GM23338 (cell line): ENCODE data around the gene MRAS. TPM values are rescaled to one million over a fixed set of nuclear protein-coding genes. Genes with fewer than 3 reads are reported as not detected.

Experiments used
- ATAC-seq: fragments of 200-7000 bp; cut with Tn5 transposase; 3 replicates; pipeline ENCODE4 v1.9.1; 2020
- DNase-seq: peaks from one replicate; pipeline ENCODE4 v3.0.0-alpha.2; 2015; ENCODE audit warnings: low spot score
- H2AFZ ChIP-seq: fragments of 200-600 bp; sonication (generic); 2 replicates; pipeline ENCODE4 v1.8.0; 2016; ENCODE audit warnings: antibody characterized with exemption, mild to moderate bottlenecking, moderate library complexity
- H3F3A ChIP-seq: fragments of 200-600 bp; sonication (generic); replicated peaks from 2 replicates; pipeline ENCODE4 v1.8.0; 2017; ENCODE audit warnings: antibody characterized with exemption, mixed run types, low read depth
- H3K27ac ChIP-seq: fragments of 200-600 bp; sonication (generic); 2 replicates; pipeline ENCODE4 v1.6.1; 2016; ENCODE audit warnings: low read depth
- H3K27me3 ChIP-seq: fragments of 200-600 bp; sonication (generic); 2 replicates; pipeline ENCODE4 v1.8.0; 2016; ENCODE audit warnings: mild to moderate bottlenecking, mixed run types, moderate library complexity; ENCODE audit not compliant: insufficient read depth
- H3K36me3 ChIP-seq: fragments of 200-600 bp; sonication (generic); 2 replicates; pipeline ENCODE4 v1.8.0; 2016; ENCODE audit warnings: mild to moderate bottlenecking; ENCODE audit not compliant: insufficient read depth
- H3K4me1 ChIP-seq: fragments of 200-600 bp; sonication (generic); 2 replicates; pipeline ENCODE4 v1.8.0; 2016; ENCODE audit warnings: mild to moderate bottlenecking, moderate library complexity; ENCODE audit not compliant: insufficient read depth
- H3K4me2 ChIP-seq: fragments of 200-600 bp; sonication (generic); 2 replicates; pipeline ENCODE4 v1.7.1; 2017; ENCODE audit warnings: mixed run types
- H3K4me3 ChIP-seq: fragments of 200-600 bp; sonication (generic); 2 replicates; pipeline ENCODE4 v1.6.1; 2016; ENCODE audit warnings: mixed run types
- H3K79me2 ChIP-seq: fragments of 200-600 bp; sonication (generic); replicated peaks from 2 replicates; pipeline ENCODE4 v1.8.0; 2017; ENCODE audit warnings: mild to moderate bottlenecking; ENCODE audit not compliant: insufficient read depth
- H3K9me2 ChIP-seq: fragments of 200-600 bp; sonication (generic); 2 replicates; pipeline ENCODE4 v1.8.0; 2017; ENCODE audit not compliant: insufficient read depth
- H4K20me1 ChIP-seq: fragments of 200-600 bp; sonication (generic); replicated peaks from 2 replicates; pipeline ENCODE4 v1.8.0; 2017; ENCODE audit warnings: mild to moderate bottlenecking; ENCODE audit not compliant: insufficient read depth
- H3K27ac Mint-ChIP-seq: 2 replicates; pipeline ENCODE4 v1.8.0; 2020; ENCODE audit warnings: inconsistent platforms, mild to moderate bottlenecking, moderate library complexity, mixed read lengths
- H3K27me3 Mint-ChIP-seq: 3 replicates; pipeline ENCODE4 v1.8.0; 2022; ENCODE audit warnings: low read depth, mild to moderate bottlenecking, moderate library complexity, mixed read lengths, inconsistent platforms; ENCODE audit not compliant: insufficient read depth, poor library complexity
- H3K36me3 Mint-ChIP-seq: 3 replicates; pipeline ENCODE4 v1.8.0; 2021; ENCODE audit warnings: low read depth, mild to moderate bottlenecking, inconsistent platforms, moderate library complexity, mixed read lengths
- H3K4me1 Mint-ChIP-seq: 3 replicates; pipeline ENCODE4 v1.8.0; 2020; ENCODE audit warnings: mild to moderate bottlenecking, inconsistent platforms, mixed read lengths
- H3K4me3 Mint-ChIP-seq: 3 replicates; pipeline ENCODE4 v1.8.0; 2021; ENCODE audit warnings: moderate library complexity, mild to moderate bottlenecking, inconsistent platforms, mixed read lengths
- H3K9me3 Mint-ChIP-seq: 3 replicates; pipeline ENCODE4 v1.8.0; 2020; ENCODE audit warnings: moderate library complexity, mild to moderate bottlenecking, inconsistent platforms, mixed read lengths
- CREB1 ChIP-seq: fragments of 250-450 bp; sonication (Bioruptor Pico); IDR thresholded peaks from 2 replicates; pipeline ENCODE4 v1.5.0; 2020; ENCODE audit warnings: low read depth, mild to moderate bottlenecking, moderate library complexity
- CTCF ChIP-seq, 2 experiments: fragments of 200-600 bp in 1 of 2; sonication (generic) in 1 of 2; conservative IDR thresholded peaks; 2 replicates each; pipeline versions ENCODE4 v1.5.1 to v1.6.1; 2016 to 2017; ENCODE audit warnings: antibody characterized with exemption in 2 of 2, low read depth in 2 of 2, mild to moderate bottlenecking in 2 of 2, moderate library complexity in 1 of 2
- ETS1 ChIP-seq: IDR thresholded peaks from 2 replicates; pipeline ENCODE4 v1.6.1; 2016; ENCODE audit warnings: antibody characterized with exemption
- EZH2 ChIP-seq: fragments of 200-600 bp; sonication (generic); IDR thresholded peaks from one replicate; pipeline ENCODE4 v1.8.0; 2017; ENCODE audit warnings: antibody characterized with exemption, mild to moderate bottlenecking, low read depth; ENCODE audit not compliant: unreplicated experiment
- EZH2phosphoT487 ChIP-seq: fragments of 200-600 bp; sonication (generic); IDR thresholded peaks from one replicate; pipeline ENCODE4 v1.8.1; 2018; ENCODE audit warnings: antibody characterized with exemption; ENCODE audit not compliant: unreplicated experiment
- JUNB ChIP-seq: IDR thresholded peaks from one replicate; pipeline ENCODE4 v1.6.1; 2016; ENCODE audit warnings: antibody characterized with exemption; ENCODE audit not compliant: unreplicated experiment
- REST ChIP-seq: IDR thresholded peaks from one replicate; pipeline ENCODE4 v1.6.1; 2018; ENCODE audit warnings: antibody characterized with exemption; ENCODE audit not compliant: unreplicated experiment
- STAT1 ChIP-seq: IDR thresholded peaks from one replicate; pipeline ENCODE4 v1.6.1; 2016; ENCODE audit warnings: antibody characterized with exemption; ENCODE audit not compliant: unreplicated experiment
- ZNF114 ChIP-seq: fragments of 250-450 bp; sonication (Bioruptor Pico); IDR thresholded peaks from 2 replicates; pipeline ENCODE4 v1.5.0; 2020; ENCODE audit warnings: mild to moderate bottlenecking, moderate library complexity
- ZNF331 ChIP-seq: fragments of 250-450 bp; sonication (Bioruptor Pico); IDR thresholded peaks from 2 replicates; pipeline ENCODE4 v1.5.0; 2020; ENCODE audit warnings: low read depth, mild to moderate bottlenecking, moderate library complexity
- ZNF462 ChIP-seq: fragments of 250-450 bp; sonication (Bioruptor Pico); IDR thresholded peaks from 2 replicates; pipeline ENCODE4 v1.5.0; 2020; ENCODE audit warnings: mild to moderate bottlenecking, moderate library complexity
- polyA plus RNA-seq: library from polyadenylated mRNA; unstranded; fragments of >200 nt; fragmentation: Nextera tagmentation; extraction: Ambion mirVana; gene quantifications from 2 replicates; pipeline ENCODE4 v1.2.1, GENCODE V29; 2016
- total RNA-seq: library from RNA; depleted of rRNA; stranded (reverse); fragments of >200 nt; shearing (Covaris generic); gene quantifications from 2 replicates; pipeline ENCODE4 v1.2.3, GENCODE V29; 2014

The MRAS gene
- total and polyA plus RNA-seq, 2 experiments from 2014 or later, result 9.1 to 10.2 TPM

- TF ChIP-seq ZNF462 (CRISPR knock-in tag), result no peak
These were observed 9.6 kb upstream of the MRAS start (continued) for GRCh38 chr3:138338811-138339210.

- Histone ChIP-seq H3K79me2 (no peaks in the 10 kb centered on the region), H3K4me3 (no peak overlapping the region), H2AFZ (no peak overlapping the region), H3F3A (no peaks in the 10 kb centered on the region), H3K9me2 (no peaks in the 10 kb centered on the region), H3K4me1 (peaks cover 20% of the 10 kb centered on the region), H3K27ac (no peak overlapping the region), H4K20me1 (no peaks in the 10 kb centered on the region), H3K27me3 (no peaks in the 10 kb centered on the region), H3K36me3 (no peaks in the 10 kb centered on the region), H3K4me2 (no peak overlapping the region)
- peaks cover 1% of the 10 kb centered on the region for H3K27me3 Mint-ChIP-seq
- no peaks in the 10 kb centered on the region for H3K36me3 Mint-ChIP-seq
- H3K4me3 Mint-ChIP-seq, result no peak overlapping the region
- DNase-seq, result no peak
- no peaks in the 10 kb centered on the region for H3K9me3 Mint-ChIP-seq
- no peak for ATAC-seq
- peaks cover 26% of the 10 kb centered on the region for H3K4me1 Mint-ChIP-seq
- no peak overlapping the region for H3K27ac Mint-ChIP-seq
- no peak for TF ChIP-seq ZNF331
- TF ChIP-seq STAT1, result no peak
- TF ChIP-seq REST, result no peak
- TF ChIP-seq CTCF (conservative IDR thresholded peaks at IDR 0.05; ENCODE audit: low read depth in 2 of 2), result no peak
- TF ChIP-seq JUNB, result no peak
- TF ChIP-seq ETS1, result no peak
- TF ChIP-seq ZNF114 (CRISPR knock-in tag), result no peak
- TF ChIP-seq CREB1 (CRISPR knock-in tag), result no peak
- TF ChIP-seq EZH2phosphoT487, result no peak
- no peak for TF ChIP-seq EZH2
These were observed 7.9 kb upstream of the MRAS start for GRCh38 chr3:138340511-138340910.
